Measurements from ENCODE around the gene SCAF1. TPM values are rescaled to one million over a fixed set of nuclear protein-coding genes. Genes with fewer than 3 reads are reported as not detected.

SCAF1 gene
- total RNA-seq, 1 donor from 2014 or later: 31.0 TPM

DNA sequence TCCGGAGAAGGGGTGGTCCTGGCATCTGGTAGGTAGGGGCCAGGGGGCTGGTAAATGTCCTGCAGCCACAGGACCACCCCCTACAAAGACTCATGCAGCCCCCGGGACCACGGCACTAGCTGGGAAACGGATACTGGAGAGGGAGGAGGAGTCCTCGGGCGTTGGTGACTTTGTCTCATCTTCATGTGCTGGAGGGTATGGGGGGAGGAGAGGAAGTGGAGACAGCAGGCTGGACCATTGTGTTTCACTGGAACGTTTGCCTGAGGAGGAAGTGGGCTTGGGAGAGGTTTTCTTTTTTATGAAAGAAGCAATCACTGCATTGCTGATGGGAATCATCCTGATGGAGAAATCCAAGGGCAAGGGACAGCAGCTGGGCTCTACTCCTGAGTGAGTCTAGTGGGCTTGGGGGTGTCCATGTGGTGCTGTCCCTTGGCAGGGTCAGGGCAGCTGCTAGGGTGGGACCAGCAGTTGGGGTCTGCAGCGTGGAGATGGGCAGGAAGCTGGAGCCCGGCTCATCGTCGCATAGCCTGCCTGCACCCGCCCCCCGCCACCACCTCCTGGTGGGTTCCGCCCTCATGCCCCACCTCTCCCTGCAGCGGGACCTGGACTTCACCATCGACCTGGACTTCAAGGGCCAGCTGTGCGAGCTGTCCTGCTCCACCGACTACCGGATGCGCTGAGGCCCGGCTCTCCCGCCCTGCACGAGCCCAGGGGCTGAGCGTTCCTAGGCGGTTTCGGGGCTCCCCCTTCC, 45.7 kb downstream of the SCAF1 start:
- ATAC-seq: no peak

DNA sequence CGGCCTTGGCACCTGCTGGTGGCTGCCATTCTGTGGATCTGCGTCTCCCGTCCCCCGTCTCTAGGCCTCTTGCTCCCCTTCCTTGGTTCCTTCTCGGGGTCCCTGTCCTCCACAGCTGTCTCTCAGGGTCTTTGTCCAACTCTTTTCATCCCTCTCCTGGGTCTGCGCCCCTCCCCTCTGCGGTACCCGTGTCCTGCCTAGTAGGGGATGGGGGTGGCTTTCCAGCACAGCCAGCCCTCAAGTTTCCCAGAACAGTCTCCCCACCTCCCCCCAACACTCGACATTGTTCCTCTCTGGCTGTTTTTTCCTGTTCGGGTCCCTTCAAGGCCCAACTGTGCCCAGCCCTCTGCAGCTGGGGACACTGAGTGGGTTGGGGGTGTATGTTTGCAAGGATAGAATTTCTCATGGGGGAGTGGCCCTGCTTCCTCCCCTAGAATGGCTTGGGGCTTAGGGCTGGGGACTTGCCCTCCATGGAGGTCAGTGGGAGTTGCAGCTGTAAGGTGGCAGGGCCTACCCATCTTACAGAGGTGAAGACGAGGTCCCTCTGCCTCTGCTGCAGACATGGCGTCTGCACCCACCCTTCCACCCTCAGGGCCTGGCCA, 46.6 kb downstream of the SCAF1 start:
- ATAC-seq: no peak

DNA sequence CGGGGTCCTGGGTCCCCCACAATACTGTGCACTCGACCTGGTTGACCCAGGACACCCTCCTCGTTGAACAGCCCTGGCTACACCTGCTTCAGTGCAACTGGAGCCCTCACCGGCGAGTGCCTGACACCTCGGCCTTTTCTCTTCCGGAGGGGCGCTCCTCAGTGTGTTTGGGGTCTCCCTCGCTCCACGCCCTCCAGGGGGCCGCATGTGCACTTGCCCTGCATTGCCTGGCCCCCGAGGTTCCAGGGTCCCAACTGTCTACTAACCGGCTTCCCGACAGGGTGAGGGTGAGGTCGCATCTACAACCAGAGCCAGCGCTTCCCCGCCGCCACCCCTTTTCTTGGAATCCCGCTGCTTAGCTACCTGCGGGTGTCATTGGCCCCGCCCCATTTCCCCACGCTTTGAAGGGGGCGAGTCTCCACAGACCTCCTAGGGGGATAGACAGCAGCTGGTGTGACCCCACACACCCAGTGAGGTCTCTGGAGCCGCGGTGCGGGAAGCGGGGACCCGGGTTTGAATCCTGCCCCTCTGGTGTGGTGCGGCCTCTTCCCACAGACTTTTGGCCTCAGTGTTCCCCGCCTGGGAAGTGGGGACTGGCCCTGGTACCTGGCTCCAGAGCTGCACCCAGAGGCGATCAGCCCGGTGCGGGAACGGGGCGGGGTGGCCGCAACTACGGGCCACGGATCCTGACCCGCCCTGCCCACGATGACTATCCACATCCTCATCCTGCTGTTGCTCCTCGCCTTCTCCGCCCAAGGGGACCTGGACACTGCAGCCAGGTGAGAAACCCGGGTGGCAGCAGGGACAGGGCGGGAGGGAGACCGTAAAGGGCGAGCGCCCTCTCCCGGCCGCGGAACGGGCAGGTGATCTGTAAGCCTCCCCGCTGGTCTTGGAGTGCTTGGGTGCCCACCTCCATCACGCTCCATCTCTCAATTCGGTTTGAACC, 47.4 kb downstream of the SCAF1 start, which contains the start of gene ADM5:
ADM5 (plus strand) TSS at position 462 of the 946 bp plus-strand sequence; CDS start at position 706, 244 bp downstream.
- peak; percentile 50 for ATAC-seq

GRCh38 chr19:49690079-49690655, 48.2 kb downstream of the SCAF1 start:
- ATAC-seq: peak; percentile 5

DNA sequence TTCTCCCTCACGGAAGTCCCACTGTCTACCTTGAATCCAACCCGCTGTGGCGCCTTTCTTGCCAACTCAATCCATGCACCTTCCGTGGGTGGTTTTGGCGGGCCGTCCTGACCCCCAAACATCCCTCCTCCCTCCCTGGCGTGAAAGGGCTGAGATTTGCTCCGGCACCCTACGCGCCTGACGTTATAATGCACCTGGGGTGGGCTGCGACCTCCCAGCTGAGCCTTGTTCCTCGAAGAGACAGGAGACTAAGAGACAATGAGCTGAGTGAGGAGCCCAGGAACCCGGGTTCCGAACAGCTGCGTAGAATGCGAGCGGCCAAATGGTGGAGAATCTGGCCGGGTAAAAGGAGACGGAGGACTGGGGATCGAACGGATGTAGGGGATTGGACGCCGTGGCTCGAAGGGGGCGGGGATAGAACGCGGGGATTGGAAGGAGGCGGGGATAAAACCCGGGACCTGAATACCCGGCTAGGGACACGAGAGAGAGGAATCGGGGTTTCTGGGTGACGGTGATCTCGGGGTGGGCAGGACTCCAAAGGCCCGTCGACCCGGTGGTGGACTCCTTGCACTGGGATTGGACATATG, 48.7 kb downstream of the SCAF1 start, which contains the start of gene CPT1C:
CPT1C (plus strand) TSS at position 461 of the 587 bp plus-strand sequence. CDS start 1,137 bp downstream, outside the sequence.
- ATAC-seq: peak; percentile 50

GRCh38 chr19:49691243-49692146, 49.5 kb downstream of the SCAF1 start:
- peak; percentile 6 for ATAC-seq

GRCh38 chr19:49692147-49692506, 50.1 kb downstream of the SCAF1 start:
- no peak for ATAC-seq

DNA sequence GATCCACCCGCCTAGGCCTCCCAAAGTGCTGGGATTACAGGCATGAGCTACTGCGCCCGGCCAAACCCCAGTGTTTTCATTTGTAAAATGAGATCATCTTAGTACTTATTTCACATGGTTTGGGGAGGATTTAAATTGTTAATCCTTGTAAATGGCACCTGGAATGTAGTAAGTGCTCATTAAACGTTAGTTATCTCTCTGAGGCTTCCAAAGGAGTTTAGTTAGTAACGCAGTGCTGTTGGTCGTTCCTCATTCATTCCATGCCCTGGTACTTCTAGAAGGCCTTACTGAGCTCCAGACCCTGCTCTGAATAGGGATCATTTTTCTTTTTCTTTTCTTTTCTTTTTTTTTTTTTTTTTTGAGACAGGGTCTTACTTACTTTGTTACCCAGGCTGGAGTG, 54.1 kb downstream of the SCAF1 start:
- no peak for ATAC-seq

DNA sequence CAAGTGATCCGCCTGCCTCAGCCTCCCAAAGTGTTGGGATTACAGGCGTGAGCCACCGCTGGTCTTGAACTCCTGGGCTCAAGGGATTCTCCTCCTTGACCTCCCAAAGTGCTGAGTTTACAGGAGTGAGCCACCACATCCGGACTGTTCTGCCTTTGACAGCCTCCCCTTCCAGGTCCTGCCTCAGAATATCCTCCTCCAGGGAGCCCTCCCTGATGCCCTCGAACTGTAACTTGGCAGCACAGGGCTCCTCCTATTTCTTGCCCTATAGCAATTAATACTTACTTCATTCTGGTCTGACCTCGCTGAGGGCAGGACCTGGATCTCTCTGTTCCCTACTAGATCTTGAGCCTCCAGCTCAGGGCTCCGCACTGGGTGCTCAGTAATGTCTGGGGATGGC, 54.9 kb downstream of the SCAF1 start:
- ATAC-seq: no peak

- no peak for ATAC-seq
Measured at GRCh38 chr19:49699364-49699763, 57.4 kb downstream of the SCAF1 start.

DNA sequence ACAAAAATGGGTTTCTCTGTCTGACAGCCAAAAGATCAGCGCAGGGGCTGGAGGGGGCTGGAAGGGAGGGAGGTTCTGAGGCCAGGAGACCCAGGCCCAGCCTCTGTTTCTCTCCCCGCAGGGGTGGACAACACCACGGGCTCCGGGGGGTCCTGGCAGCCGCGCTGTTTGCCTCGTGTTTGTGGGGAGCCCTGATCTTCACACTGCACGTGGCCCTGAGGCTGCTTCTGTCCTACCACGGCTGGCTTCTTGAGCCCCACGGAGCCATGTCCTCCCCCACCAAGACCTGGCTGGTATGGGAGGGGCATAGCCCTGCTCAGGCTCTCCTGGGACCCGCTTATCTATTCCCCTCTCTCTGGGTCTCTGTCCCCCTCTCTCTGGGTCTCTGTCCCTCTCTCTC, 58.6 kb downstream of the SCAF1 start:
- ATAC-seq: no peak

- no peak for ATAC-seq
Measured at GRCh38 chr19:49701271-49701786, 59.3 kb downstream of the SCAF1 start.

- no peak for ATAC-seq
Measured at GRCh38 chr19:49704888-49705642, 63.1 kb downstream of the SCAF1 start.

DNA sequence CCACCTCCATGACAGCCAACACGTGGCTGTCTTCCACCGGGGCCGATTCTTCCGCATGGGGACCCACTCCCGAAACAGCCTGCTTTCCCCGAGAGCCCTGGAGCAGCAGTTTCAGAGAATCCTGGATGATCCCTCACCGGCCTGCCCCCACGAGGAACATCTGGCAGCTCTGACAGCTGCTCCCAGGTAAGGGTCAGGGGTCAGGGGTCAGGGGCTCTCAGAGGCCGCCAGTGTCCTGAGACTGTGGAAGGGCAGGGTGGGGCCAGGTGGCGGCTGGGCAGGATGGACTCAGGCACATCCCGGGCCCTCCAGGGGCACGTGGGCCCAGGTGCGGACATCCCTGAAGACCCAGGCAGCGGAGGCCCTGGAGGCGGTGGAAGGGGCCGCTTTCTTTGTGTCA, 63.9 kb downstream of the SCAF1 start:
- ATAC-seq: no peak

Other genes with a start within 250 kb of the SCAF1 start
- not detected for gene PTH2, start 218.8 kb upstream of the SCAF1 start, total RNA-seq
- not detected for gene GFY, start 216.8 kb upstream of the SCAF1 start, total RNA-seq
- gene SLC17A7, start 200.7 kb upstream of the SCAF1 start, total RNA-seq: not detected
- gene PIH1D1, start 190.4 kb upstream of the SCAF1 start, total RNA-seq: 53.6 TPM
- 27.2 TPM for gene ALDH16A1, start 189.0 kb upstream of the SCAF1 start, total RNA-seq
- gene FLT3LG, start 168.0 kb upstream of the SCAF1 start, total RNA-seq: 3.3 TPM
- 2,820 TPM for gene RPL13A, start 154.6 kb upstream of the SCAF1 start, total RNA-seq
- gene RPS11, start 145.8 kb upstream of the SCAF1 start, total RNA-seq: 1,446 TPM
- gene FCGRT, start 129.5 kb upstream of the SCAF1 start, total RNA-seq: 30.4 TPM
- 1.8 TPM for gene RCN3, start 114.2 kb upstream of the SCAF1 start, total RNA-seq
- gene NOSIP, start 61.7 kb upstream of the SCAF1 start, total RNA-seq: 38.6 TPM
- 13.2 TPM for gene PRRG2, start 60.9 kb upstream of the SCAF1 start, total RNA-seq
- gene PRR12, start 51.0 kb upstream of the SCAF1 start, total RNA-seq: 11.7 TPM
- 16.4 TPM for gene RRAS, start 2.1 kb upstream of the SCAF1 start, total RNA-seq
- gene IRF3, start 23.6 kb downstream of the SCAF1 start, total RNA-seq: 38.6 TPM
- gene BCL2L12, start 23.7 kb downstream of the SCAF1 start, total RNA-seq: 23.5 TPM
- gene PRMT1, start 35.1 kb downstream of the SCAF1 start, total RNA-seq: 99.0 TPM
- 0.92 TPM for gene ADM5, start 47.4 kb downstream of the SCAF1 start, total RNA-seq
- gene CPT1C, start 48.9 kb downstream of the SCAF1 start, total RNA-seq: 1.1 TPM
- gene TSKS, start 121.1 kb downstream of the SCAF1 start, total RNA-seq: 0.12 TPM
- 54.0 TPM for gene AP2A1, start 124.8 kb downstream of the SCAF1 start, total RNA-seq
- gene FUZ, start 171.1 kb downstream of the SCAF1 start, total RNA-seq: 8.3 TPM
- gene MED25, start 176.1 kb downstream of the SCAF1 start, total RNA-seq: 25.6 TPM
- 58.5 TPM for gene PTOV1, start 208.9 kb downstream of the SCAF1 start, total RNA-seq
- 29.2 TPM for gene PNKP, start 225.4 kb downstream of the SCAF1 start, total RNA-seq
- 32.7 TPM for gene AKT1S1, start 235.1 kb downstream of the SCAF1 start, total RNA-seq
- 15.8 TPM for gene TBC1D17, start 235.5 kb downstream of the SCAF1 start, total RNA-seq

Measured in esophagus mucosa (tissue), 1 donor.